GM04503 (cell line): ENCODE results near the gene ADAMTS4.
A peak's percentile ranks its signal among the peaks of the same experiment; 100 is the strongest.

Experiments
- DNase-seq: peaks from one replicate; pipeline ENCODE4 v3.0.0-alpha.2; 2012; ENCODE audit warnings: low read depth

ADAMTS4 gene

DNA sequence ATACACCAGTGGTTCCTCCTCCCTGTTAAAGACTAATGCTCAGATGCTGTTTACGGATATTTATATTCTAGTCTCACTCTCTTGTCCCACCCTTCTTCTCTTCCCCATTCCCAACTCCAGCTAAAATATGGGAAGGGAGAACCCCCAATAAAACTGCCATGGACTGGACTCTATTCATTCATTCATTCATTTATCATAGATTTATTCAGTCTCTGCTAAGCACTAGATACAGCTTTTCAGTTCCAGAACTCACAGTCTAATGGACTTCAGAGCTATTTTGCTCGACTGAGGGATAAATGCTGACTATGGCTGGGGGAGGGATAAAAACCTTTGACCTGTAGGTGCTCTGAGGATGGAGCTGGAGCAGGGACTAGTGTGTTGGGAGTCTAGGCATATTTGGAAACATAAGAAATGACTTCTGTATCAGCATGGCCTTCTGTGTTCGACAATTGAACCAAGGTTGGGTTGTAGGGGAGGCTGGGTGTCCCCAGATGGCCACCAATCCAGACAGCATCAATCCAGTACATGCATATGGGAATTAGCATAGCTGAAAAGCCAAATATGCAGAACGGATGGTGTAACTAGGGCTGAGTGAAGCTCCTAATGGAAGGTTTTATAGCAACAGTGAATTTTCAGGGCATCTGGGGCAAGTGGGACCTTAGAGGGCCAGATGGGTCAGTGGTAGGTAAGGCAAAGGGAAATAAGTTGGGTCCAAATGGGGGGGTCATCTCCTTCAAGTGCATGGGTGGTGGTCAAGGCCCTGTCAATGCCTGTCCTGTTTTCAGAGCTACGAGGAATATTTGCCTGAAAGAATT lies 20.4 kb upstream of the ADAMTS4 start:
- no peak for DNase-seq

- DNase-seq = no peak
These were observed 19.6 kb upstream of the ADAMTS4 start for GRCh38 chr1:161218301-161219077.

- no peak for DNase-seq
These were observed 19.0 kb upstream of the ADAMTS4 start for GRCh38 chr1:161217831-161218230.

DNA sequence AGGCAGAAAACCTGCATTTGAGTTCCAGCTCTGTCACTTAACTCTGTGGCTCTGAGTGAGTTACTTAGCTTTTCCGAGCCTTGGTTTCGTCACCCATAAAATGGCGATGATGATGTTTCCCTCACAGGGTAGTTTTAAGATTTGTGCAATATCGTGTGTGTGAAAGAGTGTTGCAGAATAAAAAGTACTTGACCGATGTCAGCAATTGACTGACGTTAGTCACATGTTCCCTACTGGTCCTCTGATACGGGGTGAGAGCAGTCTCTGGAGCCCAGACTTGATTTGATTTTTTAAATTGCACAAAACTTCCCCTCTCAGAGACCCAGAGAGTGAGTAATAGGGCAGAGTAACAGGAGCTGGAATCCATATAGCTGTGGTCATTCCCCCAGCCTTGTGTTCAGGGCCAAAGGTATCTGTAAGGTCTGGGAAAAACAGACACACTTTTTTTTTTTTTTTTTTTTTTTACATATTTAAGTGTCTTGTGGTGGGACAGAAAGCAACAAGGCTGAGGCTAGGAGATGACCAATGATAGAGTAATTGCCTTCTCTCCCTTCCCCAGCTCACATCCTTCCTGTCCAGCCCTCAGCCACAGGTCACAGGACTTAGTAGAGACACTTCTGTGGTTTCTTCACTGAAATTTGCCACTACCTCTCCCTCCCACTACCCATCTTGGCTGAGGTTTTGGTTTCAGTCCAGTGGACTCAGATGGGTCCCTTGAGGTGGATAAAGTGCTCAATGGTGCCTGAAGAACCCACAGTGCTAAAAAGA lies 18.3 kb upstream of the ADAMTS4 start:
- peak; percentile 52 for DNase-seq

- DNase-seq = no peak
These were observed 16.2 kb upstream of the ADAMTS4 start, which contains the start of gene FCER1G for GRCh38 chr1:161215076-161215475. FCER1G (plus strand) TSS chr1:161215295; CDS start chr1:161215322, 27 bp downstream.

DNA sequence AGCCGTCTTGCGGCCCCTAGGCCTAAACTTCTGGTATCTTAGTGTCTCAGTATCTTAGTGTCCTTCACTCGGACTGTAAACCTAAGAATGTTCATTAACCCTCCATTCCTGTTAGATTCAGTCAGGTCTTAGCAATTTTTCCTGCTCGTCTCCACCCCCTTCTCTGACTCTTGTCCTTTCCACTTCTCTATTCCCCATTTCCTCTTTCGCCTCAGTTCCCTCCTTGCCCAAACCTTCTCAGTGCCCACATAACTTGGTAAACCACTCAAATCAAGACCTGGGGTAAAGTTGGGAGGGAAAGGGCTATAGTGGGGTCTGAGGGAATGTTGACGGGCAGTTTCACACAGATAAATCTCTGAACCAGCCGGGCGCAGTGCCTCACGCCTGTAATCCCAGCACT lies 15.5 kb upstream of the ADAMTS4 start:
- no peak for DNase-seq

GRCh38 chr1:161209790-161210409 lies 11.0 kb upstream of the ADAMTS4 start:
- no peak for DNase-seq

GRCh38 chr1:161207173-161207572 lies 8.3 kb upstream of the ADAMTS4 start:
- no peak for DNase-seq

GRCh38 chr1:161206411-161207140 lies 7.7 kb upstream of the ADAMTS4 start:
- DNase-seq = no peak

DNA sequence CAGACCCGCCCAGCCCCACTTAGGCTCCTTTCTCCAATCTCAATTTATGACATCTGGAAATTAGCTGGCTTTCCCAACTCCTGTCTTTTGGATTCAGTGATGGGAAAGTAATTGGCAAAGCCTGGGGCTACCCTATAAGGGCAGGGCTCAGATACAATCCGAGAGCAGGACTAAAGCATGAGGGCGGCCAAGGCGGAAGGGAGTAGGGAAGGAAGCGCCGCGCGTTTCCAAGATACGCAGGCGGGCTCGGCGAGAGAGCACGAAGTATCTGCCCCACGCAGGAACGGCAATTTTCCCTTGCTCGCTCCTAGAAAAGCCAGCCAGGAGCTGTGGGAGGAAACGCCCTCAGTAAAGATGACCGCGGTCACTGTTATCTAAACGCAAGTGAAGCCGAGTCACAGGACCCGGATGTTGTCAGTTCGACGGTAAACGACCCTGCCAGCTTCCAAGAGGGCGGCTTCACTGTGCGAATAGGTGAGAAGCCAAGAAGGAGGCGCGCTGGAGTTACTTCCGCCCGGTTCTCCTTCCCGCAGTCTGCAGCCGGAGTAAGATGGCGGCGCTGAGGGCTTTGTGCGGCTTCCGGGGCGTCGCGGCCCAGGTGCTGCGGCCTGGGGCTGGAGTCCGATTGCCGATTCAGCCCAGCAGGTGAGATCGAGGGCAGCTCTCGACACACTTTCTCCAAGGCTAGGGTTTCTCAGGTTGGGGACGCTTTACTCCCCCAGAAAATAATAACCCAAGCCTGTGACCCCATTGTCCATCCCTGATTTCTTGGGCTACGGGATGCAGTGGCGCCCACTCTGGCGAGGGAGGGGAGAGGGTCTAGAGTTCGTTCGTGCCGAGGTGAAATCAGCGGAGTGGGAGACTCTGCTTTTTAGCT lies 3.2 kb upstream of the ADAMTS4 start, which contains the start of gene NDUFS2:
Gene NDUFS2, plus strand, starts transcription at position 532 of the 877 bp plus-strand sequence. Its CDS starts 19 bp downstream, at position 551.
- peak; percentile 95 for DNase-seq

GRCh38 chr1:161200992-161201835 lies 2.4 kb upstream of the ADAMTS4 start:
- peak; percentile 49 for DNase-seq

GRCh38 chr1:161200421-161200991 lies 1.7 kb upstream of the ADAMTS4 start:
- no peak for DNase-seq

DNA sequence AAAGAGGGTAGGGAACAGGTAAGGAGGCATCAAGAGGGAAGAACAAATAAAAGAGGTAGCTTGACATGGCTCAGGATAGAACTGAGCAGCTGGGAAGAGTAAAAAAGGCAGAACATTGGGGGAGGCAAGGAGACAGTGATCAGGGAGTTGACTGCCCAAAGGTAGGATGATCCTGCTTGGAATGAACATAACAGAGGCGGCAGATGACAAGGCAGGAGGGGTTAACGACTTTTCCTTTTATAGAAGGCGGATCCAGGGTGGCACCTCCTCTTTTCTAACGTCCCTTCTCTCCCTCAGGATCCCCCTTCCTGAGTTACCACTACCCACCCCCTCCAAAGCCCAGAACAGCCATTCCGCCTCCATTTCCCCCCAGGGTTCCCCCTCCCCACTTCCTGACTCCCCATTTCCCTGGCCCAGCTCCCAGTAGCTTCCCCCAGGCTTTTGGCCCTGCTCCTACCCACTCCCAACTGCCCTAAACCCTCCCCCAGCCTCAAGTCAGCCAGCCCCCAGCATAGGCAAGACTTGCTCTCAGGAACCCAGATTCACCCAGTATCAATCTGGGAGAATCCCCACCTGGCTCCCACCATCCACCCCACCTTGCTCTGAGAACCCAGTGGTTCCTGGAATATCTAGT lies 769 bp upstream of the ADAMTS4 start:
- no peak for DNase-seq

DNA sequence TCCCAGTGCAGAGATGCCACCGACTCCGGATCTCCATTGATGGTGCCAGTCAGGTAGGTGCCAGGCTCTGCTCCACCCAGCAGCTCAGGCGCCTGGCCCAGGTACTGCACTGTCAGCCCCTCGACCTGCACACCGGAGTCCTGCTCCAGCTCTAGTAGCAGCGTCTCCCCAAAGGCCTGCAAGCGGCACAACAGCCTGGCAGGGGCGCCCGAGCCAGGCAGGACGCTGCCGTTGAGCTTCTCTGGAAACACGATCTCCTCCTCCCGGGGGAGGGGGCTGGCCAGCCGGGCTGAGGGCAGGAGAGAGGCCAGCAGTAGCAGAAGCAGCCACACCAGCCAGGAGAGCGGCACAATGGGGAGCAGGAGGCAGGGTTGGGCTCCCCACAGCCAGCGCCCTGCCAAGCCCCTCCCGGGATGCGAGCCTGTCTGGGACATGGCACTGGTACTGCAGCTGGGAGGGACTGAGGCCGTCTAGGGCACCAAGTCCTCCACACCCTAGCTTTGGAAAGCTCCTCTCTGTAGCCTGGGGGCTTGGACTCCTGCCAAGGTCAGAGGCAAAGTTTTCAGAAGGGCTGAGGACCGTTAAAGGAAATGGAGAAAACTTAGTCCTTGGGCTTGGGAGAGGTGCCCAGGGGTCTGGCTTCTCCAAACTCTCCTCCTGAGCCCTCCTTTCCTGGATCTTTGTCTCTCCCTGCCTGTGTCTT lies 509 bp downstream of the ADAMTS4 start:
- DNase-seq = no peak

- DNase-seq = no peak
These were observed 1.2 kb downstream of the ADAMTS4 start for GRCh38 chr1:161197560-161198193.

DNA sequence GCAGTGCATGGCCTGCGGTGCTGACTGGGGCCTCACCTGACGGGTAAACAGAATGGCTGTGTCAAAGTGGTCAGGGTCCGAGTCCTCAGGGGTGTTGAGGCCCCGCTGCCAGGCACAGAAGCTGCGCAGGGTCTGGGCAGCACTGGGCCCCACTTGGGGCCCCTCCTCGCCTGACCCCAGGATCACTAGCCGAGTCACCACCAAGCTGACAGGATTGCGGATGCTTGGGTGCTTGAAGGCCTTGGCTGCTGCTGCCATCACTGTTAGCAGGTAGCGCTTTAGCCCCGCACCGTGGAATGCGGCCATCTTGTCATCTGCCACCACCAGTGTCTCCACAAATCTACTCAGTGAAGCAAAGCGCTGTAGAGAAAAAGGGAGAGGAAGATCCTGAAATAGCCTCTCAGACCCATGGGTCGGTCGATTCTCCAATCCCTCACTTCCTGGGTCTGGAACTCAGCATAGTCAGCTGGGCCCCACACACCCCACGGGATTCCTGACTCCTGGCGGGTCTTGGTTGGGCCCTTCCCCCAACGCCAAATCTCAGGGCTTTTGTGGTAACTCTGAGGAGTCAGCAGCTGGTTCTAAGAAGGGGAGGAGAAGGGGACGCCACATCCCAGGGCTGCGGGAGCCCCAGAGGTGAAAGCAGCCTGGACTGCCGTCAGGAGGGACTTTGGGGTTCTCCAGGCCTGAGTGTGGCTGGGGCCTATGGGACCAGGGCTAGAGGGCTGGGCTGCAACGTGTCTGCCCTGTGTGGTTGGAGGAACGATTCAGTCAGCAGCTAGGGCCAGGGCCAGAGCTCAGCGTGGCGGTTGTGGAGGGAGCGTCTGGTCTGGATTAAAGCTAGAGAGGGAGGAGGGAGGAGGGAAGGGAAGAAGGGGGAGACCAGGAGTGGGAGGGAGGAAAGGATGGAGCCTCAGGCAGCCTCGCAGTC lies 2.1 kb downstream of the ADAMTS4 start:
- peak; percentile 77 for DNase-seq
